MM.1S (cell line): ENCODE results near the gene CLEC1A.

Experiments used
- DNase-seq: peaks from one replicate; pipeline ENCODE4 v3.0.0-alpha.2; 2015
- H2AFZ ChIP-seq: fragments of 300-600 bp; sonication (generic); 2 replicates; pipeline ENCODE4 v1.6.0; 2016; ENCODE audit warnings: antibody characterized with exemption, low read length
- H3F3A ChIP-seq: fragments of 300-600 bp; sonication (generic); 2 replicates; pipeline ENCODE4 v1.6.1; 2016; ENCODE audit warnings: mild to moderate bottlenecking, antibody characterized with exemption, low read length, moderate library complexity, mixed read lengths; ENCODE audit not compliant: insufficient read depth
- H3K27ac ChIP-seq: fragments of 300-600 bp; sonication (generic); 2 replicates; pipeline ENCODE4 v1.5.1; 2016; ENCODE audit warnings: mild to moderate bottlenecking, low read length
- H3K27me3 ChIP-seq: fragments of 300-600 bp; sonication (generic); replicated peaks from 2 replicates; pipeline ENCODE4 v1.6.0; 2016; ENCODE audit warnings: low read length; ENCODE audit not compliant: insufficient read depth
- H3K36me3 ChIP-seq: fragments of 300-600 bp; sonication (generic); replicated peaks from 2 replicates; pipeline ENCODE4 v1.6.1; 2016; ENCODE audit warnings: mild to moderate bottlenecking, low read length, mixed read lengths; ENCODE audit not compliant: insufficient read depth
- H3K4me1 ChIP-seq: fragments of 300-600 bp; sonication (generic); 2 replicates; pipeline ENCODE4 v1.6.1; 2016; ENCODE audit warnings: low read length, mixed read lengths
- H3K4me2 ChIP-seq: fragments of 300-600 bp; sonication (generic); 2 replicates; pipeline ENCODE4 v1.6.0; 2016; ENCODE audit warnings: low read depth, low read length
- H3K4me3 ChIP-seq: fragments of 300-600 bp; sonication (generic); 2 replicates; pipeline ENCODE4 v1.5.1; 2016; ENCODE audit warnings: low read length, mixed read lengths
- H3K79me2 ChIP-seq: fragments of 300-600 bp; sonication (generic); 2 replicates; pipeline ENCODE4 v1.6.1; 2016; ENCODE audit warnings: mixed run types, low read length, mixed read lengths
- H3K9ac ChIP-seq: fragments of 300-600 bp; sonication (generic); 2 replicates; pipeline ENCODE4 v1.6.1; 2016; ENCODE audit warnings: low read length, mixed read lengths
- H3K9me2 ChIP-seq: fragments of 300-600 bp; sonication (generic); replicated peaks from 2 replicates; pipeline ENCODE4 v1.6.1; 2016; ENCODE audit warnings: mild to moderate bottlenecking, low read length, mixed read lengths; ENCODE audit not compliant: insufficient read depth
- H3K9me3 ChIP-seq: fragments of 300-600 bp; sonication (generic); replicated peaks from 2 replicates; pipeline ENCODE4 v1.6.1; 2016; ENCODE audit warnings: mild to moderate bottlenecking, low read length, mixed read lengths; ENCODE audit not compliant: insufficient read depth
- H4K20me1 ChIP-seq: fragments of 300-600 bp; sonication (generic); 2 replicates; pipeline ENCODE4 v1.6.1; 2016; ENCODE audit warnings: mild to moderate bottlenecking, low read length, moderate library complexity, mixed read lengths; ENCODE audit not compliant: insufficient read depth
- CTCF ChIP-seq: fragments of 300-600 bp; sonication (generic); IDR thresholded peaks from 2 replicates; pipeline ENCODE4 v1.5.1; 2016; ENCODE audit warnings: antibody characterized with exemption, low read length, mixed read lengths
- EZH2 ChIP-seq: fragments of 300-600 bp; sonication (generic); optimal IDR thresholded peaks from 2 replicates; pipeline ENCODE3; 2017; ENCODE audit warnings: low read depth, mild to moderate bottlenecking, antibody characterized with exemption, low read length, mixed read lengths
- EZH2phosphoT487 ChIP-seq: fragments of 300-600 bp; sonication (generic); IDR thresholded peaks from 2 replicates; pipeline ENCODE4 v1.6.1; 2018; ENCODE audit warnings: antibody characterized with exemption, low read length

The CLEC1A gene

GRCh38 chr12:10082117-10082874 is 16.5 kb downstream of the CLEC1A start:
- H3K79me2 ChIP-seq: no peaks in the 10 kb centered on the region
- DNase-seq: peak; percentile 41
- peak overlapping the region; percentile 32; the same call in 1 of the 2 replicates for H2AFZ ChIP-seq
- TF ChIP-seq EZH2: no peak
- no peak for TF ChIP-seq EZH2phosphoT487
- no peak for TF ChIP-seq CTCF
- H3K27ac ChIP-seq: no peak overlapping the region
- no peaks in the 10 kb centered on the region for H3K27me3 ChIP-seq
- H3K4me1 ChIP-seq: peaks cover 20% of the 10 kb centered on the region
- H4K20me1 ChIP-seq: no peaks in the 10 kb centered on the region
- H3K4me2 ChIP-seq: no peak overlapping the region
- H3K9me2 ChIP-seq: no peaks in the 10 kb centered on the region
- H3K36me3 ChIP-seq: no peaks in the 10 kb centered on the region
- H3K4me3 ChIP-seq: no peak overlapping the region
- no peaks in the 10 kb centered on the region for H3K9me3 ChIP-seq
- H3K9ac ChIP-seq: no peak overlapping the region
- H3F3A ChIP-seq: no peaks in the 10 kb centered on the region; the same call in 1 of the 2 replicates

- H3K27me3 ChIP-seq: no peaks in the 10 kb centered on the region
- H3K27ac ChIP-seq: no peak overlapping the region
- H3K4me3 ChIP-seq: no peak overlapping the region
- H3K9me3 ChIP-seq: no peaks in the 10 kb centered on the region
- H3K4me2 ChIP-seq: no peak overlapping the region
- H2AFZ ChIP-seq: no peak overlapping the region
- peaks cover 9% of the 10 kb centered on the region for H3K4me1 ChIP-seq
- TF ChIP-seq EZH2 (no peak), EZH2phosphoT487 (no peak), CTCF (no peak)
- no peak overlapping the region for H3K9ac ChIP-seq
- no peaks in the 10 kb centered on the region for H4K20me1 ChIP-seq
- H3F3A ChIP-seq: no peaks in the 10 kb centered on the region
- H3K36me3 ChIP-seq: no peaks in the 10 kb centered on the region
- DNase-seq: no peak
- H3K9me2 ChIP-seq: no peaks in the 10 kb centered on the region
- no peaks in the 10 kb centered on the region for H3K79me2 ChIP-seq
Observed at GRCh38 chr12:10075451-10075850, 23.3 kb downstream of the CLEC1A start.

GRCh38 chr12:10073261-10073660 is 25.5 kb downstream of the CLEC1A start:
- Histone ChIP-seq H3K9ac (no peak overlapping the region), H3K27me3 (no peaks in the 10 kb centered on the region), H3F3A (no peaks in the 10 kb centered on the region), H3K9me2 (no peaks in the 10 kb centered on the region), H3K79me2 (no peaks in the 10 kb centered on the region), H2AFZ (no peak overlapping the region), H3K36me3 (no peaks in the 10 kb centered on the region), H4K20me1 (no peaks in the 10 kb centered on the region), H3K27ac (no peak overlapping the region), H3K9me3 (no peaks in the 10 kb centered on the region), H3K4me2 (no peak overlapping the region), H3K4me1 (peaks cover 24% of the 10 kb centered on the region), H3K4me3 (no peak overlapping the region)
- no peak for DNase-seq
- TF ChIP-seq EZH2phosphoT487 (no peak), CTCF (no peak), EZH2 (no peak)
